ENCODE data around the gene DECR2. TPM values are rescaled to one million over a fixed set of nuclear protein-coding genes. Genes with fewer than 3 reads are reported as not detected.

Gene DECR2
- total and polyA plus RNA-seq, 9 of the 15 experiments (the other 6 are each of a cell fraction or from before 2014, with no cell fraction given) = 1.0 to 31.9 (median 10.3) TPM

GRCh38 chr16:361872-362701 is 39.6 kb upstream of the DECR2 start:
- intact Hi-C loops (cut with micrococcal nuclease) (no loop called here), in situ Hi-C loops (cut with MboI) (no loop called here)
- H3K4me3 ChIP-seq = no peak overlapping the region
- H3K9ac ChIP-seq (ENCODE audit: insufficient read depth in 1 of 2, low read depth in 2 of 2, low read length in 2 of 2) = peak overlapping the region in 1 of 2 experiments; percentile 77; a peak in 2 of 4 replicates
- H4K20me1 ChIP-seq (replicated peaks; ENCODE audit: control insufficient read depth, insufficient read depth, low read length) = no peaks in the 10 kb centered on the region
- no peak overlapping the region for H3K4me2 ChIP-seq (ENCODE audit: insufficient read depth, low read length)
- peak; percentile 84 for FAIRE-seq
- WGBS (ENCODE audit: insufficient coverage, low coverage, missing lambda C conversion rate) = 24% methylated on average over 24 of the region's 30 CpGs
- H3K36me3 ChIP-seq (ENCODE audit: control insufficient read depth, insufficient read depth, low read length) = peaks cover 12% of the 10 kb centered on the region; the same call in 2 of the 3 replicates
- DNase-seq (ENCODE audit: extremely low read depth in 1 of 4, low spot score in 3 of 4) = peak; percentile 48 to 78 (median 66)
- H2AFZ ChIP-seq (ENCODE audit: low read depth, low read length) = 0 out of 2 replicates have a peak overlapping the region, but pooled peaks have one; percentile 49
- no peaks in the 10 kb centered on the region for H3K79me2 ChIP-seq (ENCODE audit: control insufficient read depth, insufficient read depth, low read length)
- no peaks in the 10 kb centered on the region for H3K27me3 ChIP-seq (ENCODE audit: control insufficient read depth in 2 of 2, insufficient read depth in 2 of 2, low read length in 2 of 2)
- peaks cover 4% of the 10 kb centered on the region for H3K9me1 ChIP-seq (ENCODE audit: control insufficient read depth, insufficient read depth, low read length)
- POLR2A ChIA-PET = interaction anchor here (1.0 to 1.6 kb wide), 3 partner anchors 8 to 134 kb away, joined by 3 to 4 read pairs (median 4); partner anchors contain the start of gene MRPL28
- peak; percentile 89 for ATAC-seq
- no peaks in the 10 kb centered on the region for H3K9me3 ChIP-seq (replicated peaks; ENCODE audit: control insufficient read depth, insufficient read depth, low read depth, low read length)
- peaks cover 6 to 75% of the 10 kb centered on the region in 2 experiments; a peak in 4 of 5 replicates for H3K4me1 ChIP-seq (replicated peaks in 1 of 2; ENCODE audit: control insufficient read depth in 2 of 2, insufficient read depth in 2 of 2, low read length in 2 of 2)
- CTCF ChIA-PET (ENCODE audit: low intra/inter-chr PET ratio) = interaction anchor here (0.6 to 1.0 kb wide), 4 partner anchors 137 to 296 kb away, joined by 3 to 8 read pairs (median 3); no protein-coding TSS in a partner anchor
- BruUV-seq (replicated peaks) = no TSS peak
- H3K27ac ChIP-seq (ENCODE audit: extremely low read depth, low read depth, low read length) = no peak overlapping the region
- TF ChIP-seq IRF9 (tag; IDR thresholded peaks at IDR 0.05) (no peak), JUND (IDR thresholded peaks at IDR 0.05; ENCODE audit: borderline replicate concordance, low read depth, low read length) (no peak), JUND (tag; IDR thresholded peaks at IDR 0.05; ENCODE audit: borderline replicate concordance, low read depth, low read length) (no peak), MITF (IDR thresholded peaks at IDR 0.05) (no peak), ZNF41 (CRISPR knock-in tag; conservative IDR thresholded peaks at IDR 0.05) (no peak), GTF3C2 (IDR thresholded peaks at IDR 0.05; ENCODE audit: borderline replicate concordance, extremely low read depth, insufficient read length) (no peak), TRIM28 (IDR thresholded peaks at IDR 0.05) (no peak), ZSCAN32 (CRISPR knock-in tag; IDR thresholded peaks at IDR 0.05) (no peak), NUFIP1 (IDR thresholded peaks at IDR 0.05; ENCODE audit: partially characterized antibody) (no peak), MTA1 (IDR thresholded peaks at IDR 0.05; ENCODE audit: borderline replicate concordance) (no peak), DEAF1 (CRISPR knock-in tag; IDR thresholded peaks at IDR 0.05) (peak; percentile 59), ZNF165 (CRISPR knock-in tag; IDR thresholded peaks at IDR 0.05; ENCODE audit: borderline replicate concordance) (no peak), STAG1 (CRISPR knock-in tag; IDR thresholded peaks at IDR 0.05; ENCODE audit: borderline replicate concordance) (peak; percentile 90; the same call in 1 of the 2 replicates), RB1 (IDR thresholded peaks at IDR 0.05; ENCODE audit: low read depth) (peak; percentile 72; the same call in 1 of the 2 replicates), HDAC2 (IDR thresholded peaks at IDR 0.05) (no peak)

Measured in K562 (cell line).